SH-SY5Y (cell line): ENCODE results near the gene ARHGEF16.

Source experiments
- GATA2 ChIP-seq: IDR thresholded peaks from 2 replicates; pipeline ENCODE4 v1.6.1; 2011; ENCODE audit warnings: mild to moderate bottlenecking, low read depth, low read length
- GATA3 ChIP-seq: IDR thresholded peaks from 2 replicates; pipeline ENCODE4 v1.6.1; 2011; ENCODE audit warnings: low read depth, mild to moderate bottlenecking, low read length, moderate library complexity

DNA sequence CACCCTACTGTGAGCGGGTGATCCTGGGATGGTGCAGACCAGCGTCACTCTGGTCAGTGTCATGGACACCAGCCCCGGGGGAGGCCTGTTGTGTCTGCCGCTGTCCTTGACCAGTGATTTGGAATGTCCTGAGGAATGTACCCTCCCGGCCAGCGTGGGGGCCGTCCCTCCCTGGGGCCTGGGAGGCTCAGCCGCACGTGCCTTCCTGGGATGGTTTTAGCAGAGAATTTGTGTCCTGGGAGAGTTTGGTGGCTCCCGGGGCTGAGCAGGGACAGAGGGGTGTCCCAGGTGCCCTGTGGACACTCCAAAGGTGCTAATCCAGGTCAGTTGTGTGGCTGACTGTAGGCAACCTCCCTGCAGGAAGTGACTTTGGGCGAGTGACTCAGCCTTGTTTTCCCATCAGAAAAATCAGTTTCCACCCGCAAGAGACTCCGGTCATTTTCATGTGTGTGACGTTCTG lies 6.2 kb downstream of the ARHGEF16 start:
- TF ChIP-seq GATA3 = no peak
- TF ChIP-seq GATA2 = no peak
